ENCODE results near the gene TLN1. TPM values are rescaled to one million over a fixed set of nuclear protein-coding genes. Genes with fewer than 3 reads are reported as not detected.

The TLN1 gene
- total and polyA plus RNA-seq, 11 donors, result 152 to 373 (median 257) TPM

DNA sequence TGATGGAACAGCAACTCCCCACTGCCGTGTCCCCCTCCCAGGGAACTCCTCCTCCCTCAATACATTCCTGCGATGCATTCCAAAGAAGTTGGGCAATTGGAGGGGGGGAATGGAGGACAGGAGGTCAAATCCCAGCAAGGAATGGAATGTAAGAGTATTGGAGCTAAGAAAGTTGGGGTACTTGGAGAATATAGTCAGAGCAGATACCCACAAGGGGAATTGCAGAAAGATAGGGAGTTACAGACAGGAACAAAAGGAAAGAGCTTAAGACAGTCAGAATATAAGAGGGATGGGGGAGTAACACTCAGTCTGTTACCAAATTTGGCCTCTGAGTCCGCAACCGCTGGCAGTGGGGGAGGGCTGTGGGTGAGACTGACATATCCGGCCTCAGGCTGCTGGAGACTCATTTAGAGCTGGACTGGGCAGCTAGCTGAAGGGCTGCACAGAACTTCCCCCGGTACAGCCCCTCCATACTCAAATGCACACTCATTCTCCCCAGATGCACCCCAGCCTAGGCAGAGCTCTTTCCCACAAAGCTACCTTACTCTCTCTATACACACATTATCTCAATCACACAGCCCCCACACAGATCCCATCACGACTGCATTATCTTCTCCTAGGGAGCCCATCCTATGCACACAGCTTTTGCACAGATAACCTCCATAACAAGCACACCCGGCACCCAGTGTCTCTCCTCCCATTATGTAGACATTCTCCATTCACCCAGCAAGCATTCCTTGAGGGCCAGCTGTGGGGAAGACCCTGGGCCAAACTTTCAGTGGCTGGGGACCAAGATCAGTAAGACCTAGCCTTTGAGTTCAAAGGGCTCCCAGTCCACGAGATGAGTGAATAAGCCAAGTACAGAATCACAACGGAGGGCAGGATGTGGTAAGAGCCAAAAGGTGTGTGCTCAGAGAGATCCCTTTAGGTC, 3.7 kb downstream of the TLN1 start:
- Histone ChIP-seq H3K4me3 (peak overlapping the region in 11 of 12 donors; percentile 10 to 98 (median 84)), H3K4me1 (peaks cover 10 to 66% (median 54%) of the 10 kb centered on the region in 12 donors), H3K27me3 (no peaks in the 10 kb centered on the region), H3K27ac (peak overlapping the region; percentile 68 to 99 (median 98)), H3K9me3 (no peaks in the 10 kb centered on the region), H3K36me3 (peaks cover 0 to 33% (median 31%) of the 10 kb centered on the region in 9 donors)
- 1 to 4% (median 2%) methylated on average over 10 of the region's 10 CpGs for WGBS, 4 donors
- intact Hi-C loops (cut with DNase I), result loop anchor here (1.0 to 5.0 kb wide), 8 partner anchors 36 to 81 kb away; partner anchors contain the start of genes CCDC107 (in 2 of the 10), RMRP (in 2 of the 10), TPM2 (in 2 of the 10) and ARHGEF39 (in 1 of the 10)
- DNase-seq (peak; percentile 85 to 89 (median 86)), ATAC-seq (peak; percentile 29 to 54 (median 42))
- TF ChIP-seq, protein P1, sequence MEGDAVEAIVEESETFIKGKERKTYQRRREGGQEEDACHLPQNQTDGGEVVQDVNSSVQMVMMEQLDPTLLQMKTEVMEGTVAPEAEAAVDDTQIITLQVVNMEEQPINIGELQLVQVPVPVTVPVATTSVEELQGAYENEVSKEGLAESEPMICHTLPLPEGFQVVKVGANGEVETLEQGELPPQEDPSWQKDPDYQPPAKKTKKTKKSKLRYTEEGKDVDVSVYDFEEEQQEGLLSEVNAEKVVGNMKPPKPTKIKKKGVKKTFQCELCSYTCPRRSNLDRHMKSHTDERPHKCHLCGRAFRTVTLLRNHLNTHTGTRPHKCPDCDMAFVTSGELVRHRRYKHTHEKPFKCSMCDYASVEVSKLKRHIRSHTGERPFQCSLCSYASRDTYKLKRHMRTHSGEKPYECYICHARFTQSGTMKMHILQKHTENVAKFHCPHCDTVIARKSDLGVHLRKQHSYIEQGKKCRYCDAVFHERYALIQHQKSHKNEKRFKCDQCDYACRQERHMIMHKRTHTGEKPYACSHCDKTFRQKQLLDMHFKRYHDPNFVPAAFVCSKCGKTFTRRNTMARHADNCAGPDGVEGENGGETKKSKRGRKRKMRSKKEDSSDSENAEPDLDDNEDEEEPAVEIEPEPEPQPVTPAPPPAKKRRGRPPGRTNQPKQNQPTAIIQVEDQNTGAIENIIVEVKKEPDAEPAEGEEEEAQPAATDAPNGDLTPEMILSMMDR (IDR thresholded peaks at IDR 0.05), result no peak
- TF ChIP-seq POLR2A (IDR thresholded peaks at IDR 0.05), result peak in 1 of 2 donors; percentile 55

DNA sequence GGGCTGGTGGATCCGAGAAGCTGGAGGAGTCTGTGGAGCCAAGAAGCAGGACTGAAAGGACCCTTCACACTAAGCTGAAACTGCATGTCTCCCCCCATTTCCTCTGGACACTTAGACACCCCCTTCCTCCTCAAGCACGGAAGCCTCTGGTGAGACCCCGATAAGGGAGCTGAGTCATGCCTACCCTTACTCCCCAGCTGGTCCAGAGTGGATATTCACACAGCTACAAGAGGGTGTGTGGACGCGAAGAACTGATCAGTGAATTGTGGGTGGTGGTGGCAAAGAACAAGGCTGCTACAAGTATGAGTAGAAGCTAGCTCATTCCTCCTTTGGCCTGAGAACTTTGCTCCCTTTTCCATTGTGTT, 4.3 kb downstream of the TLN1 start:
- ATAC-seq (no peak), DNase-seq (peak in 1 of 5 donors; percentile 22)
- H3K36me3 ChIP-seq, result peaks cover 0 to 40% (median 37%) of the 10 kb centered on the region in 9 donors
- TF ChIP-seq, protein P1 (IDR thresholded peaks at IDR 0.05), result no peak
- WGBS, 4 donors, result 11 to 33% (median 18%) methylated on average over 5 of the region's 5 CpGs
- no peaks in the 10 kb centered on the region for H3K27me3 ChIP-seq
- H3K9me3 ChIP-seq, result no peaks in the 10 kb centered on the region
- intact Hi-C loops (cut with DNase I), result loop anchor here (1.0 to 5.0 kb wide), 8 partner anchors 35 to 80 kb away; partner anchors contain the start of genes CCDC107 (in 2 of the 10), RMRP (in 2 of the 10), TPM2 (in 2 of the 10) and ARHGEF39 (in 1 of the 10)
- peaks cover 7 to 60% (median 50%) of the 10 kb centered on the region in 12 donors for H3K4me1 ChIP-seq
- peak overlapping the region in 11 of 12 donors; percentile 10 to 98 (median 84) for H3K4me3 ChIP-seq
- peak overlapping the region; percentile 68 to 99 (median 98) for H3K27ac ChIP-seq

DNA sequence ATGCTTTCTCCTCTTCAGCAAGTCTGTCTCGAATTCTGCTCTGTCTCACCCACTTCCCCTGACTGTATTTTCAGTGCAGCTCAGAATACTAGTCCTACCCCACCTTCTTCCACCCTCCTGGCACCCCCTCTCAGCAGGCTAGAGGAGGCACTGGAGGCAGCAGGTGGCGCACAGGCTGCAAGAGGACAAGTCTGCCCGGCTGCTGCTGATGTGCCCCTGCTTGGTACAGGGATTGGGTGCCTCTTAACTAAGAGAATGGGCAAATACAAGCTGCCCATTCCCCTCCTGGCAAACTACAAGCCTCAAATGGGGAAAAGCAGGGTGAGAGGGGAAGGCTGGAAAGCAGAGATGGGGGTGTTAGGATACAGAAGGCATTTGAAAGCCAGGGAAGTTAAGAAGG, 5.1 kb downstream of the TLN1 start:
- intact Hi-C loops (cut with DNase I), result loop anchor here in 9 of 10 donors (5.0 kb wide), 5 partner anchors 35 to 80 kb away; partner anchors contain the start of genes TPM2 (in 2 of the 9) and ARHGEF39 (in 1 of the 9)
- H3K4me3 ChIP-seq, result peak overlapping the region in 5 of 12 donors; percentile 27 to 91 (median 84)
- H3K4me1 ChIP-seq, result peaks cover 7 to 60% (median 50%) of the 10 kb centered on the region in 12 donors
- peak in 4 of 5 donors; percentile 51 to 70 (median 62) for DNase-seq
- H3K27ac ChIP-seq, result peak overlapping the region in 11 of 12 donors; percentile 68 to 99 (median 98)
- peaks cover 0 to 47% (median 45%) of the 10 kb centered on the region in 9 donors for H3K36me3 ChIP-seq
- H3K27me3 ChIP-seq, result no peaks in the 10 kb centered on the region
- no peaks in the 10 kb centered on the region for H3K9me3 ChIP-seq
- peak; percentile 43 to 64 (median 50) for ATAC-seq
- TF ChIP-seq, protein P1 (IDR thresholded peaks at IDR 0.05), result peak in 4 of 12 donors; percentile 10 to 48 (median 37)
- no peak for TF ChIP-seq POLR2A (IDR thresholded peaks at IDR 0.05)
- WGBS, 4 donors, result 25 to 41% (median 30%) methylated on average over 3 of the region's 3 CpGs

Measured in heart left ventricle (tissue), 16 donors.